ENCODE results near the gene HIF1AN.

HIF1AN gene

GRCh38 chr10:100553929-100554328 lies 18.2 kb downstream of the HIF1AN start:
- H3K9me3 ChIP-seq (ENCODE audit: insufficient read depth, low read length, severe bottlenecking), result no peaks in the 10 kb centered on the region
- H3K9ac ChIP-seq (ENCODE audit: low read depth, low read length), result no peak overlapping the region
- H3K27ac ChIP-seq (ENCODE audit: low read length), result no peak overlapping the region
- no peak for DNase-seq
- no peaks in the 10 kb centered on the region for H3K79me2 ChIP-seq (ENCODE audit: insufficient read depth, low read length)
- TF ChIP-seq CTCF (IDR thresholded peaks at IDR 0.05; ENCODE audit: borderline replicate concordance, extremely low read depth, low read length, poor library complexity, severe bottlenecking) (no peak), EZH2 (IDR thresholded peaks at IDR 0.05; ENCODE audit: borderline replicate concordance, low read depth, low read length, severe bottlenecking) (no peak)
- no peak for ATAC-seq (ENCODE audit: insufficient read depth, low read depth)
- H3K27me3 ChIP-seq (ENCODE audit: insufficient read depth, low read length, poor library complexity), result no peaks in the 10 kb centered on the region
- H3K36me3 ChIP-seq (ENCODE audit: insufficient read depth, low read length), result peaks cover 49% of the 10 kb centered on the region
- H2AFZ ChIP-seq (ENCODE audit: low read depth, low read length), result no peak overlapping the region
- H3K4me3 ChIP-seq (ENCODE audit: low read depth in 1 of 2, low read length in 2 of 2), result no peak overlapping the region
- no peaks in the 10 kb centered on the region for H3K4me1 ChIP-seq (ENCODE audit: insufficient read depth, low read length)
- H3K4me2 ChIP-seq (ENCODE audit: insufficient read depth, low read length), result no peak overlapping the region
- H4K20me1 ChIP-seq (ENCODE audit: insufficient read depth, low read length), result 0 out of 2 replicates have a peak, but pooled peaks cover 5% of the 10 kb centered on the region

- H3K27me3 ChIP-seq (ENCODE audit: insufficient read depth, low read length, poor library complexity), result no peaks in the 10 kb centered on the region
- no peak overlapping the region for H3K4me2 ChIP-seq (ENCODE audit: insufficient read depth, low read length)
- no peaks in the 10 kb centered on the region for H3K79me2 ChIP-seq (ENCODE audit: insufficient read depth, low read length)
- H3K9ac ChIP-seq (ENCODE audit: low read depth, low read length), result no peak overlapping the region
- no peaks in the 10 kb centered on the region for H3K4me1 ChIP-seq (ENCODE audit: insufficient read depth, low read length)
- H3K4me3 ChIP-seq (ENCODE audit: low read depth in 1 of 2, low read length in 2 of 2), result no peak overlapping the region
- 0 out of 2 replicates have a peak, but pooled peaks cover 2% of the 10 kb centered on the region for H4K20me1 ChIP-seq (ENCODE audit: insufficient read depth, low read length)
- no peak for ATAC-seq (ENCODE audit: insufficient read depth, low read depth)
- no peak overlapping the region for H3K27ac ChIP-seq (ENCODE audit: low read length)
- DNase-seq, result no peak
- TF ChIP-seq CTCF (IDR thresholded peaks at IDR 0.05; ENCODE audit: borderline replicate concordance, extremely low read depth, low read length, poor library complexity, severe bottlenecking) (no peak), EZH2 (IDR thresholded peaks at IDR 0.05; ENCODE audit: borderline replicate concordance, low read depth, low read length, severe bottlenecking) (no peak)
- no peak overlapping the region for H2AFZ ChIP-seq (ENCODE audit: low read depth, low read length)
- H3K36me3 ChIP-seq (ENCODE audit: insufficient read depth, low read length), result peaks cover 39% of the 10 kb centered on the region
- H3K9me3 ChIP-seq (ENCODE audit: insufficient read depth, low read length, severe bottlenecking), result no peaks in the 10 kb centered on the region
Observed at GRCh38 chr10:100554902-100555301, 19.2 kb downstream of the HIF1AN start.

- H3K4me2 ChIP-seq (ENCODE audit: insufficient read depth, low read length), result no peak overlapping the region
- H3K9ac ChIP-seq (ENCODE audit: low read depth, low read length), result no peak overlapping the region
- no peak overlapping the region for H3K4me3 ChIP-seq (ENCODE audit: low read depth in 1 of 2, low read length in 2 of 2)
- H3K79me2 ChIP-seq (ENCODE audit: insufficient read depth, low read length), result no peaks in the 10 kb centered on the region
- H2AFZ ChIP-seq (ENCODE audit: low read depth, low read length), result no peak overlapping the region
- H3K36me3 ChIP-seq (ENCODE audit: insufficient read depth, low read length), result peaks cover 9% of the 10 kb centered on the region
- no peak for DNase-seq
- no peaks in the 10 kb centered on the region for H3K9me3 ChIP-seq (ENCODE audit: insufficient read depth, low read length, severe bottlenecking)
- TF ChIP-seq EZH2 (IDR thresholded peaks at IDR 0.05; ENCODE audit: borderline replicate concordance, low read depth, low read length, severe bottlenecking) (no peak), CTCF (IDR thresholded peaks at IDR 0.05; ENCODE audit: borderline replicate concordance, extremely low read depth, low read length, poor library complexity, severe bottlenecking) (no peak)
- no peak for ATAC-seq (ENCODE audit: insufficient read depth, low read depth)
- H4K20me1 ChIP-seq (ENCODE audit: insufficient read depth, low read length), result peaks cover 11% of the 10 kb centered on the region; the same call in 1 of the 2 replicates
- H3K4me1 ChIP-seq (ENCODE audit: insufficient read depth, low read length), result no peaks in the 10 kb centered on the region
- H3K27me3 ChIP-seq (ENCODE audit: insufficient read depth, low read length, poor library complexity), result no peaks in the 10 kb centered on the region
- H3K27ac ChIP-seq (ENCODE audit: low read length), result no peak overlapping the region
Observed at GRCh38 chr10:100560248-100560647, 24.5 kb downstream of the HIF1AN start.

DNA sequence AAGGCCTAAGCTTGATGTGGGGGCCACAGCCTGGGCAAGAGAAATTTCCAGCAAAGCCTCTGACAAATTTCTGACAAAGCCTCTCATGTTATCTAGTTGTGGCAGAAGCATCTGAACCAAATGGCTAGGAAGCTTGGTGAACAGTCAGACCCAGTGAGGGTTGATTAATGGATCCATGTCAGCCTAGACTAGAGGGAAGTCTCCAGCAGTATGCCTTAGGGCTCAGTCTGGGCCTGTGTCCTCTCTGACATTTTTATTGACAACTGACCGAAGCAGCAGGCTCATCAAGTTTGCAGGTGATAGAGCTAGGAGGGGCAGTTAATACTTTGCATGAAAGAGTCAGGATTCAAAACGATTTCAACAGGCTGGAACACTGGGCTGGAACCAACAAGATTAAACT lies 25.3 kb downstream of the HIF1AN start:
- ATAC-seq (ENCODE audit: insufficient read depth, low read depth) (no peak), DNase-seq (no peak)
- Histone ChIP-seq H3K9ac (ENCODE audit: low read depth, low read length) (no peak overlapping the region), H3K4me3 (ENCODE audit: low read depth in 1 of 2, low read length in 2 of 2) (no peak overlapping the region), H3K27me3 (ENCODE audit: insufficient read depth, low read length, poor library complexity) (no peaks in the 10 kb centered on the region), H3K4me2 (ENCODE audit: insufficient read depth, low read length) (no peak overlapping the region), H3K9me3 (ENCODE audit: insufficient read depth, low read length, severe bottlenecking) (no peaks in the 10 kb centered on the region), H4K20me1 (ENCODE audit: insufficient read depth, low read length) (peaks cover 11% of the 10 kb centered on the region; the same call in 1 of the 2 replicates), H3K36me3 (ENCODE audit: insufficient read depth, low read length) (0 out of 2 replicates have a peak, but pooled peaks cover 1% of the 10 kb centered on the region), H3K27ac (ENCODE audit: low read length) (no peak overlapping the region), H2AFZ (ENCODE audit: low read depth, low read length) (no peak overlapping the region), H3K79me2 (ENCODE audit: insufficient read depth, low read length) (no peaks in the 10 kb centered on the region), H3K4me1 (ENCODE audit: insufficient read depth, low read length) (no peaks in the 10 kb centered on the region)
- TF ChIP-seq CTCF (IDR thresholded peaks at IDR 0.05; ENCODE audit: borderline replicate concordance, extremely low read depth, low read length, poor library complexity, severe bottlenecking) (no peak), EZH2 (IDR thresholded peaks at IDR 0.05; ENCODE audit: borderline replicate concordance, low read depth, low read length, severe bottlenecking) (no peak)

All from DND-41 (cell line).